Loucy (cell line): ENCODE data around the gene APOL6.

Experiments used
- H2AFZ ChIP-seq: fragments of 200-600 bp; sonication (generic); 2 replicates; pipeline ENCODE4 v1.6.0; 2016; ENCODE audit warnings: antibody characterized with exemption, mild to moderate bottlenecking, low read length, moderate library complexity
- H3F3A ChIP-seq: fragments of 200-600 bp; 2 replicates; pipeline ENCODE4 v1.6.0; 2016; ENCODE audit warnings: antibody characterized with exemption, low read depth, mild to moderate bottlenecking
- H3K27me3 ChIP-seq: fragments of 200-600 bp; sonication (generic); 2 replicates; pipeline ENCODE4 v1.6.1; 2014; ENCODE audit warnings: low read length, mild to moderate bottlenecking; ENCODE audit not compliant: insufficient read depth, poor library complexity, severe bottlenecking
- H3K36me3 ChIP-seq: fragments of 200-600 bp; sonication (generic); 2 replicates; pipeline ENCODE4 v1.6.1; 2016; ENCODE audit warnings: low read length; ENCODE audit not compliant: insufficient read depth
- H3K4me1 ChIP-seq: fragments of 200-600 bp; sonication (generic); 2 replicates; pipeline ENCODE4 v1.5.1; 2014; ENCODE audit warnings: low read length, mild to moderate bottlenecking; ENCODE audit not compliant: insufficient read depth, poor library complexity, severe bottlenecking
- H3K4me2 ChIP-seq: fragments of 200-600 bp; sonication (generic); 2 replicates; pipeline ENCODE4 v1.6.0; 2014; ENCODE audit warnings: antibody characterized with exemption, low read length, low read depth, mild to moderate bottlenecking; ENCODE audit not compliant: poor library complexity, severe bottlenecking
- H3K4me3 ChIP-seq: fragments of 200-600 bp; sonication (generic); 2 replicates; pipeline ENCODE4 v1.5.1; 2014; ENCODE audit warnings: low read length, mild to moderate bottlenecking, mixed read lengths; ENCODE audit not compliant: poor library complexity, severe bottlenecking
- H3K79me2 ChIP-seq: fragments of 200-600 bp; sonication (generic); 2 replicates; pipeline ENCODE4 v1.6.1; 2014; ENCODE audit warnings: low read length; ENCODE audit not compliant: insufficient read depth
- H3K9ac ChIP-seq: fragments of 200-600 bp; sonication (generic); 2 replicates; pipeline ENCODE4 v1.6.0; 2014; ENCODE audit warnings: mild to moderate bottlenecking, low read depth, low read length, moderate library complexity; ENCODE audit not compliant: poor library complexity, severe bottlenecking
- H3K9me2 ChIP-seq: fragments of 200-600 bp; sonication (generic); replicated peaks from 2 replicates; pipeline ENCODE4 v1.6.1; 2016; ENCODE audit warnings: low read depth, low read length, mixed read lengths
- H3K9me3 ChIP-seq: fragments of 200-600 bp; sonication (generic); 2 replicates; pipeline ENCODE4 v1.6.1; 2014; ENCODE audit warnings: mild to moderate bottlenecking, antibody characterized with exemption, low read length, low read depth; ENCODE audit not compliant: insufficient read depth
- H4K20me1 ChIP-seq: fragments of 200-600 bp; sonication (generic); 2 replicates; pipeline ENCODE4 v1.6.0; 2014; ENCODE audit warnings: antibody characterized with exemption, low read length, mild to moderate bottlenecking; ENCODE audit not compliant: insufficient read depth, poor library complexity, severe bottlenecking
- CTCF ChIP-seq: fragments of 200-600 bp; sonication (generic); conservative IDR thresholded peaks from 2 replicates; pipeline ENCODE4 v1.5.1; 2014; ENCODE audit warnings: mild to moderate bottlenecking, antibody characterized with exemption, low read length
- EZH2phosphoT487 ChIP-seq: fragments of 200-600 bp; IDR thresholded peaks from 2 replicates; pipeline ENCODE4 v1.6.1; 2018; ENCODE audit warnings: antibody characterized with exemption, mild to moderate bottlenecking, moderate library complexity, borderline replicate concordance

Gene APOL6

GRCh38 chr22:35629406-35630216, 18.6 kb upstream of the APOL6 start:
- no peaks in the 10 kb centered on the region for H3K36me3 ChIP-seq
- no peak overlapping the region; the same call in 1 of the 2 replicates for H2AFZ ChIP-seq
- H3K9me2 ChIP-seq = no peaks in the 10 kb centered on the region
- peak overlapping the region; percentile 16 for H3K9ac ChIP-seq
- H3F3A ChIP-seq = peaks cover 11% of the 10 kb centered on the region
- H3K79me2 ChIP-seq = no peaks in the 10 kb centered on the region
- H3K9me3 ChIP-seq = no peaks in the 10 kb centered on the region
- H3K4me3 ChIP-seq = no peak overlapping the region
- TF ChIP-seq CTCF (no peak), EZH2phosphoT487 (no peak)
- H3K4me2 ChIP-seq = peak overlapping the region; percentile 65
- H3K4me1 ChIP-seq = peaks cover 31% of the 10 kb centered on the region
- no peaks in the 10 kb centered on the region for H4K20me1 ChIP-seq
- H3K27me3 ChIP-seq = no peaks in the 10 kb centered on the region

- Histone ChIP-seq H3K9ac (no peak overlapping the region), H3K4me3 (no peak overlapping the region), H4K20me1 (no peaks in the 10 kb centered on the region), H3K9me2 (no peaks in the 10 kb centered on the region), H2AFZ (no peak overlapping the region), H3K79me2 (no peaks in the 10 kb centered on the region), H3K9me3 (no peaks in the 10 kb centered on the region), H3F3A (peaks cover 11% of the 10 kb centered on the region), H3K4me1 (peaks cover 36% of the 10 kb centered on the region), H3K4me2 (no peak overlapping the region), H3K27me3 (no peaks in the 10 kb centered on the region), H3K36me3 (no peaks in the 10 kb centered on the region)
- TF ChIP-seq EZH2phosphoT487 (no peak), CTCF (no peak)
Observed at GRCh38 chr22:35630387-35630793, 17.9 kb upstream of the APOL6 start.

GRCh38 chr22:35630891-35631290, 17.4 kb upstream of the APOL6 start:
- no peaks in the 10 kb centered on the region for H3K27me3 ChIP-seq
- TF ChIP-seq EZH2phosphoT487 = no peak
- TF ChIP-seq CTCF = no peak
- H3K36me3 ChIP-seq = no peaks in the 10 kb centered on the region
- H3K4me2 ChIP-seq = no peak overlapping the region
- H2AFZ ChIP-seq = no peak overlapping the region
- H3F3A ChIP-seq = peaks cover 11% of the 10 kb centered on the region
- H3K4me1 ChIP-seq = peaks cover 36% of the 10 kb centered on the region
- H3K4me3 ChIP-seq = no peak overlapping the region
- H3K9ac ChIP-seq = no peak overlapping the region
- H3K9me3 ChIP-seq = no peaks in the 10 kb centered on the region
- no peaks in the 10 kb centered on the region for H3K9me2 ChIP-seq
- no peaks in the 10 kb centered on the region for H3K79me2 ChIP-seq
- H4K20me1 ChIP-seq = no peaks in the 10 kb centered on the region
